ENCODE results near the gene BIRC5. TPM values are rescaled to one million over a fixed set of nuclear protein-coding genes. Genes with fewer than 3 reads are reported as not detected.

Gene BIRC5
- total RNA-seq, 1 experiment from 2014 or later, result 140 TPM

DNA sequence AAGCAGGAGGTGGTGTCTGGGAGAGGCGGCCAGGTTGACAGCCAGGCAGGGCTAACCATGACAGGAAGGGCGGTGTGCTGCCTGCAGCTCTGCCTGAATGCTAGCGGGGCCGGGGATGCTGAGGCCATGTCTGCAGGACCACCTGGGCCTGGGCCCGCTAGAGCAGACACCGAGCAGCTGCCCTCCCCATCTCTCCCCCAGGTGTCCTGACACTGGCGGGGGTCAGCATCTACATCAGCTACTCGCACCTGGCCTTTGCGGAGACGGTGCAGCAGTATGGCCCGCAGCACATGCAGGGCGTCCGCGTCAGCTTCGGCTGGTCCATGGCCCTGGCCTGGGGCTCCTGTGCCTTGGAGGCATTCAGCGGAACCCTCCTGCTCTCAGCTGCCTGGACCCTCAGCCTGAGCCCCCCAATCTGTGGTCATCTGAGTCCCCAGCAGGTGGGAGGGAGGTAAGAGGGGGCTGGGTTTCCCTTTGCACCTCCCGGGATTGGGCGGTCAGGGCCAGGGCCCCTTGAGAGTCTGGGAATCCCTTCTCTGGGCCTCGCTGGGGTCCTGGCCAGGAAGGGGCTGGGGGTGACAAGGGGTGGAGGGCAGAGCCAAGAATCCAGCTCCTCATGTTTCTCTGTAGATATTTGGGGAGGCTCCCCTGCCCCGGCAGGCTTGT, 24.9 kb downstream of the BIRC5 start:
- intact Hi-C loops (cut with micrococcal nuclease), result no loop called here
- CTCF ChIA-PET, result interaction anchor here (1.1 kb wide), 1 partner anchor 10 kb away, joined by 3 read pairs; no protein-coding TSS in a partner anchor
- Histone ChIP-seq H3K4me2 (ENCODE audit: low read length) (no peak overlapping the region), H3K9me3 (ENCODE audit: control insufficient read depth in 1 of 2, insufficient read depth in 1 of 2, low read depth in 1 of 2, low read length in 2 of 2) (no peaks in the 10 kb centered on the region), H3K36me3 (ENCODE audit: control insufficient read depth in 1 of 2, insufficient read depth in 2 of 2, low read length in 2 of 2) (no peaks in the 10 kb centered on the region), H2AFZ (ENCODE audit: low read depth, low read length, poor library complexity, severe bottlenecking) (no peak overlapping the region), H3K27ac (ENCODE audit: low read depth, low read length) (no peak overlapping the region), H3K27me3 (ENCODE audit: insufficient read depth, low read length) (no peaks in the 10 kb centered on the region), H3K9me2 (ENCODE audit: insufficient read depth) (no peaks in the 10 kb centered on the region), H3K9ac (ENCODE audit: low read length) (no peak overlapping the region), H3K4me3 (replicated peaks in 1 of 2; ENCODE audit: low read depth in 1 of 2, low read length in 2 of 2) (no peak overlapping the region), H3K4me1 (ENCODE audit: control insufficient read depth in 1 of 2, insufficient read depth in 2 of 2, low read length in 2 of 2) (peaks cover 0 to 9% of the 10 kb centered on the region in 2 experiments; a peak in 1 of 4 replicates), H4K20me1 (ENCODE audit: insufficient read depth) (no peaks in the 10 kb centered on the region), H3K79me2 (ENCODE audit: insufficient read depth, low read length) (no peaks in the 10 kb centered on the region)
- POLR2A ChIA-PET, result no interaction called here
- DNase-seq (ENCODE audit: low read depth, low spot score) (no peak), ATAC-seq (no peak)
- RAD21 ChIA-PET (ENCODE audit: low non-redundant PET in 1 of 2, low total read pairs in 2 of 2, uncharacterized antibody in 2 of 2, unreplicated experiment in 2 of 2), result no interaction called here
- TF ChIP-seq TCF7L2 (IDR thresholded peaks at IDR 0.05; ENCODE audit: borderline replicate concordance, extremely low read depth, insufficient read depth, insufficient read length), result no peak
- no peak for TF ChIP-seq FOSL1 (IDR thresholded peaks at IDR 0.05; ENCODE audit: low read depth)
- TF ChIP-seq YY1 (IDR thresholded peaks at IDR 0.05; ENCODE audit: extremely low read depth, insufficient replicate concordance, low read depth, low read length), result no peak
- TF ChIP-seq RAD21 (IDR thresholded peaks at IDR 0.05; ENCODE audit: low read depth), result no peak
- TF ChIP-seq JUND (IDR thresholded peaks at IDR 0.05), result no peak
- TF ChIP-seq ZFX (IDR thresholded peaks at IDR 0.05), result no peak
- TF ChIP-seq CBX3 (IDR thresholded peaks at IDR 0.05; ENCODE audit: low read depth), result no peak
- TF ChIP-seq, protein P1, sequence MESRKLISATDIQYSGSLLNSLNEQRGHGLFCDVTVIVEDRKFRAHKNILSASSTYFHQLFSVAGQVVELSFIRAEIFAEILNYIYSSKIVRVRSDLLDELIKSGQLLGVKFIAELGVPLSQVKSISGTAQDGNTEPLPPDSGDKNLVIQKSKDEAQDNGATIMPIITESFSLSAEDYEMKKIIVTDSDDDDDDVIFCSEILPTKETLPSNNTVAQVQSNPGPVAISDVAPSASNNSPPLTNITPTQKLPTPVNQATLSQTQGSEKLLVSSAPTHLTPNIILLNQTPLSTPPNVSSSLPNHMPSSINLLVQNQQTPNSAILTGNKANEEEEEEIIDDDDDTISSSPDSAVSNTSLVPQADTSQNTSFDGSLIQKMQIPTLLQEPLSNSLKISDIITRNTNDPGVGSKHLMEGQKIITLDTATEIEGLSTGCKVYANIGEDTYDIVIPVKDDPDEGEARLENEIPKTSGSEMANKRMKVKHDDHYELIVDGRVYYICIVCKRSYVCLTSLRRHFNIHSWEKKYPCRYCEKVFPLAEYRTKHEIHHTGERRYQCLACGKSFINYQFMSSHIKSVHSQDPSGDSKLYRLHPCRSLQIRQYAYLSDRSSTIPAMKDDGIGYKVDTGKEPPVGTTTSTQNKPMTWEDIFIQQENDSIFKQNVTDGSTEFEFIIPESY (IDR thresholded peaks at IDR 0.05; ENCODE audit: extremely low read depth, insufficient replicate concordance, low read length), result no peak
- TF ChIP-seq SIN3A (IDR thresholded peaks at IDR 0.05; ENCODE audit: low read depth), result no peak
- TF ChIP-seq ZNF274 (IDR thresholded peaks at IDR 0.05; ENCODE audit: low read depth, low read length), result no peak
- TF ChIP-seq, protein P2, sequence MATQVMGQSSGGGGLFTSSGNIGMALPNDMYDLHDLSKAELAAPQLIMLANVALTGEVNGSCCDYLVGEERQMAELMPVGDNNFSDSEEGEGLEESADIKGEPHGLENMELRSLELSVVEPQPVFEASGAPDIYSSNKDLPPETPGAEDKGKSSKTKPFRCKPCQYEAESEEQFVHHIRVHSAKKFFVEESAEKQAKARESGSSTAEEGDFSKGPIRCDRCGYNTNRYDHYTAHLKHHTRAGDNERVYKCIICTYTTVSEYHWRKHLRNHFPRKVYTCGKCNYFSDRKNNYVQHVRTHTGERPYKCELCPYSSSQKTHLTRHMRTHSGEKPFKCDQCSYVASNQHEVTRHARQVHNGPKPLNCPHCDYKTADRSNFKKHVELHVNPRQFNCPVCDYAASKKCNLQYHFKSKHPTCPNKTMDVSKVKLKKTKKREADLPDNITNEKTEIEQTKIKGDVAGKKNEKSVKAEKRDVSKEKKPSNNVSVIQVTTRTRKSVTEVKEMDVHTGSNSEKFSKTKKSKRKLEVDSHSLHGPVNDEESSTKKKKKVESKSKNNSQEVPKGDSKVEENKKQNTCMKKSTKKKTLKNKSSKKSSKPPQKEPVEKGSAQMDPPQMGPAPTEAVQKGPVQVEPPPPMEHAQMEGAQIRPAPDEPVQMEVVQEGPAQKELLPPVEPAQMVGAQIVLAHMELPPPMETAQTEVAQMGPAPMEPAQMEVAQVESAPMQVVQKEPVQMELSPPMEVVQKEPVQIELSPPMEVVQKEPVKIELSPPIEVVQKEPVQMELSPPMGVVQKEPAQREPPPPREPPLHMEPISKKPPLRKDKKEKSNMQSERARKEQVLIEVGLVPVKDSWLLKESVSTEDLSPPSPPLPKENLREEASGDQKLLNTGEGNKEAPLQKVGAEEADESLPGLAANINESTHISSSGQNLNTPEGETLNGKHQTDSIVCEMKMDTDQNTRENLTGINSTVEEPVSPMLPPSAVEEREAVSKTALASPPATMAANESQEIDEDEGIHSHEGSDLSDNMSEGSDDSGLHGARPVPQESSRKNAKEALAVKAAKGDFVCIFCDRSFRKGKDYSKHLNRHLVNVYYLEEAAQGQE (IDR thresholded peaks at IDR 0.05; ENCODE audit: low read depth), result no peak
- TF ChIP-seq ELF1 (IDR thresholded peaks at IDR 0.05; ENCODE audit: borderline replicate concordance, low read depth), result no peak
- TF ChIP-seq, protein P3, sequence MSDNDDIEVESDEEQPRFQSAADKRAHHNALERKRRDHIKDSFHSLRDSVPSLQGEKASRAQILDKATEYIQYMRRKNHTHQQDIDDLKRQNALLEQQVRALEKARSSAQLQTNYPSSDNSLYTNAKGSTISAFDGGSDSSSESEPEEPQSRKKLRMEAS (IDR thresholded peaks at IDR 0.05), result no peak
- BruUV-seq (replicated peaks), result no TSS peak

Data from HCT116 (cell line).